WERI-Rb-1 (cell line): ENCODE measurements around the gene PLCL1.

Source experiments
- DNase-seq: peaks from one replicate; pipeline ENCODE4 v3.0.0-alpha.2; 2020
- H3K27ac ChIP-seq: fragments of 250-450 bp; sonication (Bioruptor Pico); 2 replicates; pipeline ENCODE4 v1.5.1; 2020; ENCODE audit warnings: mild to moderate bottlenecking, moderate library complexity
- H3K27me3 ChIP-seq: fragments of 250-450 bp; sonication (Bioruptor Pico); 2 replicates; pipeline ENCODE4 v1.5.1; 2021; ENCODE audit warnings: mild to moderate bottlenecking, low read depth, moderate library complexity; ENCODE audit not compliant: insufficient read depth, severe bottlenecking
- H3K36me3 ChIP-seq: fragments of 250-450 bp; sonication (Bioruptor Pico); 2 replicates; pipeline ENCODE4 v1.5.1; 2020; ENCODE audit warnings: mild to moderate bottlenecking, moderate library complexity
- H3K4me3 ChIP-seq: 2 replicates; pipeline ENCODE4 v1.5.1; 2011; ENCODE audit warnings: low read depth, mild to moderate bottlenecking, control low read depth, low read length
- H3K9me3 ChIP-seq: fragments of 250-450 bp; sonication (Bioruptor Pico); 2 replicates; pipeline ENCODE4 v1.5.1; 2021; ENCODE audit warnings: mild to moderate bottlenecking, moderate library complexity; ENCODE audit not compliant: severe bottlenecking
- CTCF ChIP-seq: IDR thresholded peaks from 2 replicates; pipeline ENCODE4 v1.5.1; 2011; ENCODE audit warnings: low read depth, mild to moderate bottlenecking, control low read depth, inconsistent platforms, low read length

Gene PLCL1

DNA sequence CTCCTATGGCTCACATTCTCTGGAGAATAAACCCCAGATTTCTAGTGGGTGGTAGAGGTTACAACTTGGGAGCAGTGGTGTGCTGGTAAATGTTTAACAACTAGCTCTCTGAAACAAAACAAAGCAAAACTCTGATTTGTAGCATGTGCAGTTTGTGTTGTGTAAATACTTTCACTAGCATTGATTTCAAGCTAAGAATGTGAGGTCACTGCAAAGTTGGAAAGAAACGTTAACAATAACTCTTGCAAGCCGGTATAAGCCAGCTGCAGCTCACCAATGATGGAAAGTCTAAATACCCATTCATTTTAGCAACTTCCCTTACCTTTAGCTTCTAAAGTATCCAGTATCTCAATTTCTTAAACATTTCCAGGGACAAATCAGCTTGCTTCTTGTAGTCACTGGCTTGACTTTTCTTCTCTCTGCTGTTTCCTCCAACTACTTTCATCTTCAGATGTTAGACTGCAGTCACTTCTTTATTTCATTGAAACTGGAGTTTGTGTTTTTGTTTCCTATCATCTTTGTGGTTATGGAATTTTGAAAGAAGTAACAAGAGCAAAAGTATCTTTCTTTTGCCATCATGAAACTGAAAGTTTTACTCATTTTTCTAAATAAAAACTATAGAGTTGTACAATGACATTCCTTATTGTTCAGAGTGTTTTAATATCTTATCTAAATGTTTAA, 140.2 kb downstream of the PLCL1 start:
- H3K9me3 ChIP-seq: no peaks in the 10 kb centered on the region
- no peak for TF ChIP-seq CTCF
- H3K4me3 ChIP-seq: no peak overlapping the region
- DNase-seq: no peak
- no peaks in the 10 kb centered on the region for H3K36me3 ChIP-seq
- H3K27ac ChIP-seq: no peak overlapping the region
- no peaks in the 10 kb centered on the region for H3K27me3 ChIP-seq

- Histone ChIP-seq H3K9me3 (no peaks in the 10 kb centered on the region), H3K4me3 (no peak overlapping the region), H3K27me3 (no peaks in the 10 kb centered on the region), H3K36me3 (no peaks in the 10 kb centered on the region), H3K27ac (no peak overlapping the region)
- no peak for DNase-seq
- no peak for TF ChIP-seq CTCF
Observed at GRCh38 chr2:197946562-197946961, 142.2 kb downstream of the PLCL1 start.

GRCh38 chr2:197947219-197947757, 142.9 kb downstream of the PLCL1 start:
- Histone ChIP-seq H3K4me3 (no peak overlapping the region), H3K27ac (no peak overlapping the region), H3K36me3 (no peaks in the 10 kb centered on the region), H3K27me3 (no peaks in the 10 kb centered on the region), H3K9me3 (no peaks in the 10 kb centered on the region)
- no peak for TF ChIP-seq CTCF
- no peak for DNase-seq

- DNase-seq: no peak
- Histone ChIP-seq H3K4me3 (no peak overlapping the region), H3K27me3 (no peaks in the 10 kb centered on the region), H3K36me3 (no peaks in the 10 kb centered on the region), H3K9me3 (no peaks in the 10 kb centered on the region), H3K27ac (no peak overlapping the region)
- no peak for TF ChIP-seq CTCF
Observed at GRCh38 chr2:197949224-197949623, 144.8 kb downstream of the PLCL1 start.

- Histone ChIP-seq H3K27me3 (no peaks in the 10 kb centered on the region), H3K27ac (no peak overlapping the region), H3K9me3 (no peaks in the 10 kb centered on the region), H3K4me3 (no peak overlapping the region), H3K36me3 (no peaks in the 10 kb centered on the region)
- no peak for TF ChIP-seq CTCF
- DNase-seq: no peak
Observed at GRCh38 chr2:197950006-197950405, 145.6 kb downstream of the PLCL1 start.

GRCh38 chr2:197950724-197951123, 146.3 kb downstream of the PLCL1 start:
- Histone ChIP-seq H3K27me3 (no peaks in the 10 kb centered on the region), H3K36me3 (no peaks in the 10 kb centered on the region), H3K27ac (no peak overlapping the region), H3K9me3 (no peaks in the 10 kb centered on the region), H3K4me3 (no peak overlapping the region)
- DNase-seq: no peak
- TF ChIP-seq CTCF: no peak
